Naive B cell (primary cell): ENCODE data around the gene PCSK5. TPM values are rescaled to one million over a fixed set of nuclear protein-coding genes. Genes with fewer than 3 reads are reported as not detected.
A peak's percentile ranks its signal among the peaks of the same experiment; 100 is the strongest.

Experiments used
- ATAC-seq, 2 donors: fragments of 150-1000 bp; cut with Tn5 transposase; 2 replicates each; pipeline ENCODE4 v1.10.0; 2021; ENCODE audit warnings: low read depth in 2 of 2, mild to moderate bottlenecking in 2 of 2, moderate library complexity in 2 of 2
- DNase-seq: peaks from one replicate; pipeline ENCODE4 v3.0.0; 2022
- H3K27ac Mint-ChIP-seq, 6 donors: one replicate each; pipeline ENCODE4 v1.8.0; 2020 to 2022; ENCODE audit warnings: mild to moderate bottlenecking in 6 of 6, mixed read lengths in 6 of 6, moderate library complexity in 5 of 6, inconsistent platforms in 2 of 6
- H3K27me3 Mint-ChIP-seq, 3 donors: one replicate each; pipeline ENCODE4 v1.8.0; 2021 to 2022; ENCODE audit warnings: mixed read lengths in 3 of 3, mild to moderate bottlenecking in 1 of 3
- H3K36me3 Mint-ChIP-seq, 2 donors: one replicate each; pipeline ENCODE4 v1.8.0; 2020 to 2022; ENCODE audit warnings: mixed read lengths in 2 of 2, inconsistent platforms in 1 of 2, mild to moderate bottlenecking in 1 of 2
- H3K4me1 Mint-ChIP-seq, 3 donors: one replicate each; pipeline ENCODE4 v1.8.0; 2020 to 2022; ENCODE audit warnings: mixed read lengths in 3 of 3, inconsistent platforms in 1 of 3, mild to moderate bottlenecking in 1 of 3, moderate library complexity in 1 of 3
- H3K4me3 Mint-ChIP-seq, 8 donors: one replicate each; pipeline ENCODE4 v1.8.0; 2020 to 2022; ENCODE audit warnings: mild to moderate bottlenecking in 8 of 8, mixed read lengths in 8 of 8, moderate library complexity in 8 of 8, inconsistent platforms in 2 of 8
- H3K9me3 Mint-ChIP-seq, 7 donors: one replicate each; pipeline ENCODE4 v1.8.0; 2020 to 2022; ENCODE audit warnings: mixed read lengths in 7 of 7, mild to moderate bottlenecking in 5 of 7, inconsistent platforms in 2 of 7, moderate library complexity in 1 of 7
- polyA plus RNA-seq, 6 donors: library from polyadenylated mRNA; unstranded; fragments of 300-500 nt; fragmentation: Illumina TruSeq; gene quantifications; one replicate each; pipeline ENCODE4 v1.2.3, GENCODE V29; 2021; ENCODE audit warnings: low read depth in 6 of 6

The PCSK5 gene
- polyA plus RNA-seq, 6 donors from 2014 or later = 0.05 TPM; not detected in 5

DNA sequence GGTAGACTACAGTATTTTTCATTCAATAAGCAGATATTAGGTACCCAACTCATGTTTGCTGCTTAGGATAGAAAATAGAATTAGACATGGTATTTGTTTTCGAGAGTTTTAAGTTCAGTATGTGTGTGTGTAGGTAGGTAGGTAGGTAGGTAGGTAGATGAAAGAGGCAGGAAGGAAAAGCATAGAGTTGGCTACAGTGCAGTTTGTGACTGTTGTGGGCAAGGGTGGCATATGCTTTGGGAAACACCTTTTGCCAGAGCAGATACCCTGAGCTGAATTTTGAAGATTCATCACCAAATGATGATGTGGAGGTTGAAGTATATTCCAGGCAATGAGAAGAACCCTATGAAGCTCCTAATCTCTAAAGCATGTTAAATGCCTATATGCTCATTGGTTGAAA, 20.0 kb upstream of the PCSK5 start:
- no peak overlapping the region for H3K4me3 Mint-ChIP-seq
- peaks cover 0 to 5% (median 0%) of the 10 kb centered on the region in 7 donors for H3K9me3 Mint-ChIP-seq
- H3K27me3 Mint-ChIP-seq = peaks cover 15 to 40% (median 19%) of the 10 kb centered on the region in 3 donors
- no peaks in the 10 kb centered on the region for H3K36me3 Mint-ChIP-seq
- ATAC-seq (no peak), DNase-seq (no peak)
- H3K27ac Mint-ChIP-seq = no peak overlapping the region
- H3K4me1 Mint-ChIP-seq = no peaks in the 10 kb centered on the region

GRCh38 chr9:75871624-75872023, 18.8 kb upstream of the PCSK5 start:
- DNase-seq = no peak
- no peak overlapping the region for H3K4me3 Mint-ChIP-seq
- H3K27me3 Mint-ChIP-seq = peaks cover 16 to 38% (median 19%) of the 10 kb centered on the region in 3 donors
- no peak overlapping the region for H3K27ac Mint-ChIP-seq
- no peak for ATAC-seq
- peaks cover 0 to 5% (median 0%) of the 10 kb centered on the region in 7 donors for H3K9me3 Mint-ChIP-seq
- no peaks in the 10 kb centered on the region for H3K36me3 Mint-ChIP-seq
- H3K4me1 Mint-ChIP-seq = no peaks in the 10 kb centered on the region

GRCh38 chr9:75873712-75874111, 16.8 kb upstream of the PCSK5 start:
- Mint-ChIP-seq H3K27ac (no peak overlapping the region), H3K4me1 (no peaks in the 10 kb centered on the region), H3K4me3 (no peak overlapping the region), H3K36me3 (no peaks in the 10 kb centered on the region), H3K27me3 (peaks cover 17 to 26% (median 23%) of the 10 kb centered on the region in 3 donors), H3K9me3 (peaks cover 0 to 5% (median 0%) of the 10 kb centered on the region in 7 donors)
- no peak for ATAC-seq
- no peak for DNase-seq

- H3K27ac Mint-ChIP-seq = no peak overlapping the region
- H3K9me3 Mint-ChIP-seq = peaks cover 0 to 5% (median 0%) of the 10 kb centered on the region in 7 donors
- no peak for ATAC-seq
- DNase-seq = no peak
- no peaks in the 10 kb centered on the region for H3K36me3 Mint-ChIP-seq
- peaks cover 18 to 28% (median 20%) of the 10 kb centered on the region in 3 donors for H3K27me3 Mint-ChIP-seq
- no peaks in the 10 kb centered on the region for H3K4me1 Mint-ChIP-seq
- H3K4me3 Mint-ChIP-seq = no peak overlapping the region
These were observed 13.4 kb upstream of the PCSK5 start for GRCh38 chr9:75876999-75877640.

GRCh38 chr9:75878488-75878860, 12.0 kb upstream of the PCSK5 start:
- H3K4me1 Mint-ChIP-seq = no peaks in the 10 kb centered on the region
- no peak for ATAC-seq
- H3K4me3 Mint-ChIP-seq = no peak overlapping the region
- H3K36me3 Mint-ChIP-seq = no peaks in the 10 kb centered on the region
- H3K9me3 Mint-ChIP-seq = peaks cover 0 to 2% (median 0%) of the 10 kb centered on the region in 7 donors
- H3K27ac Mint-ChIP-seq = peak overlapping the region in 1 of 6 donors; percentile 23
- DNase-seq = no peak
- peaks cover 22 to 33% (median 24%) of the 10 kb centered on the region in 3 donors for H3K27me3 Mint-ChIP-seq

DNA sequence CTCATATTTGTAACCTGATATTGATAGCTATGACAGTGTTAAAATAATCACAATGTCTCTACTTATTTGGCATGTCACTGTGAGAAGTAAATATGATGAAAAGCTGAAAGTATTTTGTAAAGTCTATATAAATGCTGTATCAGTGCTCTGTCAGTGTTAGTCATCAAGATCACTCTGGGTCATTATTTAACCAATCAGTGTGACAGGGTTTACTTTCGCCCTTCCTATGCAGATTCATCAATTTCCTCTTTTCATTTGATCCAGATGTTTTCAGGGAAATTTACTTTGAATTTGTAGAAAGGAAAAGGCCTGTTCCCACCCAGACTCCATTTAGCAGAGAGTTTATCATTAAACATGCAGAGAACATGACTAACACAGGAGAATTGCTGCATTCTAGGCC, 9.9 kb upstream of the PCSK5 start:
- H3K27me3 Mint-ChIP-seq = peaks cover 17 to 24% (median 21%) of the 10 kb centered on the region in 3 donors
- H3K4me1 Mint-ChIP-seq = no peaks in the 10 kb centered on the region
- no peak overlapping the region for H3K4me3 Mint-ChIP-seq
- DNase-seq (no peak), ATAC-seq (no peak)
- H3K27ac Mint-ChIP-seq = no peak overlapping the region
- H3K36me3 Mint-ChIP-seq = no peaks in the 10 kb centered on the region
- no peaks in the 10 kb centered on the region for H3K9me3 Mint-ChIP-seq

- no peaks in the 10 kb centered on the region for H3K9me3 Mint-ChIP-seq
- H3K36me3 Mint-ChIP-seq = no peaks in the 10 kb centered on the region
- ATAC-seq = no peak
- no peak for DNase-seq
- no peak overlapping the region for H3K4me3 Mint-ChIP-seq
- no peak overlapping the region for H3K27ac Mint-ChIP-seq
- H3K27me3 Mint-ChIP-seq = peaks cover 15 to 24% (median 23%) of the 10 kb centered on the region in 3 donors
- no peaks in the 10 kb centered on the region for H3K4me1 Mint-ChIP-seq
These were observed 8.7 kb upstream of the PCSK5 start for GRCh38 chr9:75881761-75882160.

DNA sequence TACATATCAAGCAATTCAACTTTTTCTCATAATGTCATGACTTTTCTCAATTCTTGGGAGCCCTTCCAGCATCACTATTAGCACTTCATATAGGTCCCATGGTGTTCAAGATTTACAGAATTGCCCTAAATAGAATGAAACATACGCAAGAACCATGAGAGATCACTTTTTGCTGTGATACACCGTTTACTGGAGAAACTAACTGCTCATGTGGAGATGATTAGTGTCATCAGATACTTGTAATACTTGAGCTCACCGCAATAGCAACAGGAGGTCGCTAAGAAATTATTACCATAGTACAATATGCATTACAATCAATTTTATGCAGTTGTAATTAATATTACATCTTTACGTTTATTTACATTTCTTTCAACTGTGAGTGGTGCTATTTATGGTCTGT, 4.8 kb upstream of the PCSK5 start:
- H3K36me3 Mint-ChIP-seq = peaks cover 0 to 8% of the 10 kb centered on the region in 2 donors
- H3K4me3 Mint-ChIP-seq = no peak overlapping the region
- no peak for DNase-seq
- H3K4me1 Mint-ChIP-seq = peaks cover 12 to 15% (median 14%) of the 10 kb centered on the region in 3 donors
- H3K9me3 Mint-ChIP-seq = peaks cover 0 to 2% (median 0%) of the 10 kb centered on the region in 7 donors
- no peak overlapping the region for H3K27ac Mint-ChIP-seq
- H3K27me3 Mint-ChIP-seq = peaks cover 30 to 45% (median 36%) of the 10 kb centered on the region in 3 donors
- no peak for ATAC-seq

DNA sequence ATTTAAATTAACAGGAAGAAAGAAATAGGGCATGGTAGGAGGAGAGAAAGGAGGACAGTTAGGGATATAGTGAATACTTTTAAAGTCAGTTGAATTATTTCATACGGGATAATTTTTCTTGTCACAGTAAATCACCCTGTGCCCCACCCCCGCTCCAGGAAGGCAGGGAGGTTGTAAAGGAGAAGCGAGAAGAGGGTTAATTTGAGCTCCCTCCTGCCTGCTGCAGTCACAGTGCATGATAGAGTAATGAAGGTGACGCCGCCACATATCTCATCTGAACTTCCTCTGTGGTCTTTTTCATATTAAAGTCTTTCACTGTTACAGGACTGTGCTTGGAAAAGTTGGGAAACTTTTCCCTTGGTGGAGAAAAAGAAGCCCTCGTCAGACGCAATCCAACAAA, 896 bp upstream of the PCSK5 start:
- H3K27ac Mint-ChIP-seq = no peak overlapping the region
- ATAC-seq (no peak), DNase-seq (no peak)
- peak overlapping the region; percentile 80 to 92 (median 88) for H3K4me3 Mint-ChIP-seq
- H3K36me3 Mint-ChIP-seq = peaks cover 0 to 8% of the 10 kb centered on the region in 2 donors
- H3K4me1 Mint-ChIP-seq = peaks cover 24 to 28% (median 25%) of the 10 kb centered on the region in 3 donors
- H3K9me3 Mint-ChIP-seq = peaks cover 0 to 3% (median 0%) of the 10 kb centered on the region in 7 donors
- peaks cover 38 to 70% (median 60%) of the 10 kb centered on the region in 3 donors for H3K27me3 Mint-ChIP-seq

DNA sequence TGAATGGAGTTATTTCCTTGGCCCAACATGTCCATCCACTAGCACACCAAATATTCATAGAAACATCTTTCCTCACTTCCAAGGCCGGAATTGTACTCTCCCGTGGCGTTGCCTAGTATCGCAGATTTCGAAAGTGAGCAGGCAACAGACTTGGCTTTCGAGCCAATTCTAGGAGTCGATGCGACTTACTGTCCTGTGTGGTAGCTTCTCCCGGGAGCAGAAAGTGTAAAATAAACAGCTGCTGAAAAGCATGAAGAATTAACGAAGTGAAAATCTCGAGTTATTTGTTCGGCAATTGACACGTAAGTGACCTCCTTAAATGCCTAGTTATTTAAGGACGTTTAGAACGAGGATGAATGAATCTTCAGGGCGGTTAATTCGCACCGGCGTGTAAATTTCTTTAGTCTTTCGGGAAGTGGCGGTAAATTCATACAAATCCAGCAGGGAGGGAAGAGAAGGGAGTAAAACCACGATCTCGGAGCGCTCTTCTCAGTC, 449 bp upstream of the PCSK5 start:
- peaks cover 0 to 3% (median 0%) of the 10 kb centered on the region in 7 donors for H3K9me3 Mint-ChIP-seq
- peaks cover 0 to 8% of the 10 kb centered on the region in 2 donors for H3K36me3 Mint-ChIP-seq
- H3K27ac Mint-ChIP-seq = no peak overlapping the region
- H3K27me3 Mint-ChIP-seq = peaks cover 42 to 75% (median 60%) of the 10 kb centered on the region in 3 donors
- H3K4me3 Mint-ChIP-seq = peak overlapping the region; percentile 80 to 92 (median 88)
- peak in 1 of 2 donors; percentile 14 for ATAC-seq
- H3K4me1 Mint-ChIP-seq = peaks cover 24 to 28% (median 25%) of the 10 kb centered on the region in 3 donors
- no peak for DNase-seq

- no peak for ATAC-seq
- Mint-ChIP-seq H3K27me3 (peaks cover 45 to 87% (median 69%) of the 10 kb centered on the region in 3 donors), H3K4me1 (peaks cover 24 to 28% (median 25%) of the 10 kb centered on the region in 3 donors)
These were observed 836 bp downstream of the PCSK5 start for GRCh38 chr9:75891277-75891741.

GRCh38 chr9:75891771-75892215, 1.3 kb downstream of the PCSK5 start:
- no peak for ATAC-seq
- Mint-ChIP-seq H3K4me3 (peak overlapping the region in 6 of 8 donors; percentile 68 to 84 (median 76)), H3K36me3 (peaks cover 0 to 8% of the 10 kb centered on the region in 2 donors), H3K9me3 (peaks cover 0 to 3% (median 0%) of the 10 kb centered on the region in 7 donors), H3K27ac (no peak overlapping the region), H3K4me1 (peaks cover 24 to 28% (median 25%) of the 10 kb centered on the region in 3 donors), H3K27me3 (peaks cover 45 to 87% (median 69%) of the 10 kb centered on the region in 3 donors)
- DNase-seq = no peak

More at GRCh38 chr9:75891277-75891741, 836 bp downstream of the PCSK5 start:
- DNase-seq = no peak
- H3K4me3 Mint-ChIP-seq = peak overlapping the region; percentile 39 to 84 (median 74)
- peaks cover 0 to 8% of the 10 kb centered on the region in 2 donors for H3K36me3 Mint-ChIP-seq
- H3K27ac Mint-ChIP-seq = peak overlapping the region in 1 of 6 donors; percentile 70
- H3K9me3 Mint-ChIP-seq = peaks cover 0 to 3% (median 0%) of the 10 kb centered on the region in 7 donors

GRCh38 chr9:75892216-75892911, 1.9 kb downstream of the PCSK5 start:
- ATAC-seq (no peak), DNase-seq (no peak)
- peaks cover 45 to 85% (median 69%) of the 10 kb centered on the region in 3 donors for H3K27me3 Mint-ChIP-seq
- peaks cover 0 to 8% of the 10 kb centered on the region in 2 donors for H3K36me3 Mint-ChIP-seq
- no peak overlapping the region for H3K27ac Mint-ChIP-seq
- H3K9me3 Mint-ChIP-seq = peaks cover 0 to 3% (median 0%) of the 10 kb centered on the region in 7 donors
- H3K4me1 Mint-ChIP-seq = peaks cover 24 to 28% (median 25%) of the 10 kb centered on the region in 3 donors
- peak overlapping the region in 5 of 8 donors; percentile 47 to 84 (median 68) for H3K4me3 Mint-ChIP-seq
